IMR-90 (cell line): ENCODE results near the gene DLK2. TPM values are rescaled to one million over a fixed set of nuclear protein-coding genes. Genes with fewer than 3 reads are reported as not detected.

Experiments used
- ATAC-seq: fragments of 200-7000 bp; cut with Tn5 transposase; 2 replicates; pipeline ENCODE4 v1.9.1; 2020; ENCODE audit warnings: low read depth, mild to moderate bottlenecking, moderate library complexity
- BruUV-seq: library from RNA; stranded (reverse); fragments of 400-500 nt; replicated peaks from 2 replicates; lab custom pipeline; 2021; lab: Mats Ljungman, UMichigan
- CTCF ChIA-PET: fragments of 300-600 bp; formaldehyde crosslinking; extraction: SDS; loops from one replicate; lab custom pipeline; 2021; ENCODE audit warnings: antibody characterized with exemption; lab: Yijun Ruan, JAX
- POLR2A ChIA-PET: fragments of 300-600 bp; sonication (Branson Sonifier 250); formaldehyde crosslinking; loops from one replicate; lab custom pipeline; 2022; ENCODE audit warnings: antibody characterized with exemption; ENCODE audit not compliant: unreplicated experiment; lab: Charles Lee
- DNase-seq: peaks from one replicate; pipeline ENCODE4 v3.0.0; 2013
- H2AFZ ChIP-seq: replicated peaks from 2 replicates; pipeline ENCODE3; 2013; ENCODE audit warnings: low read length, mild to moderate bottlenecking; ENCODE audit not compliant: poor library complexity
- H2AK5ac ChIP-seq: 2 replicates; pipeline ENCODE4 v1.6.1; 2013; ENCODE audit warnings: low read depth, low read length, inconsistent platforms
- H2AK9ac ChIP-seq: replicated peaks from 2 replicates; pipeline ENCODE3; 2013; ENCODE audit warnings: mild to moderate bottlenecking, low read depth, low read length, moderate library complexity; ENCODE audit not compliant: poor library complexity
- H2BK120ac ChIP-seq: 2 replicates; pipeline ENCODE4 v1.6.1; 2013; ENCODE audit warnings: low read depth, low read length, inconsistent platforms
- H2BK15ac ChIP-seq: 3 replicates; pipeline ENCODE4 v1.6.1; 2013; ENCODE audit warnings: low read depth, low read length, inconsistent platforms
- H2BK20ac ChIP-seq: 2 replicates; pipeline ENCODE4 v1.6.1; 2013; ENCODE audit warnings: low read depth, mild to moderate bottlenecking, inconsistent platforms, low read length, moderate library complexity
- H2BK5ac ChIP-seq: 2 replicates; pipeline ENCODE4 v1.6.1; 2013; ENCODE audit warnings: mild to moderate bottlenecking, low read depth, low read length, inconsistent platforms; ENCODE audit not compliant: poor library complexity, severe bottlenecking
- H3K14ac ChIP-seq: replicated peaks from 2 replicates; pipeline ENCODE4 v1.6.1; 2013; ENCODE audit warnings: low read depth, low read length, inconsistent platforms
- H3K18ac ChIP-seq: 2 replicates; pipeline ENCODE4 v1.6.1; 2013; ENCODE audit warnings: low read depth, low read length, control low read depth
- H3K23ac ChIP-seq: 2 replicates; pipeline ENCODE4 v1.6.1; 2013; ENCODE audit warnings: low read depth, low read length, inconsistent platforms
- H3K27ac ChIP-seq: 2 replicates; pipeline ENCODE4 v1.5.1; 2013; ENCODE audit warnings: mild to moderate bottlenecking, control low read depth, low read length; ENCODE audit not compliant: insufficient read depth
- H3K27me3 ChIP-seq: 2 replicates; pipeline ENCODE4 v1.6.1; 2013; ENCODE audit warnings: low read length; ENCODE audit not compliant: control insufficient read depth, insufficient read depth
- H3K36me3 ChIP-seq: 2 replicates; pipeline ENCODE4 v1.6.1; 2013; ENCODE audit warnings: low read length, mixed read lengths; ENCODE audit not compliant: control insufficient read depth, insufficient read depth
- H3K4ac ChIP-seq: 2 replicates; pipeline ENCODE4 v1.6.1; 2013; ENCODE audit warnings: low read depth, low read length, inconsistent platforms
- H3K4me1 ChIP-seq: 2 replicates; pipeline ENCODE4 v1.6.1; 2013; ENCODE audit warnings: low read length, mixed read lengths; ENCODE audit not compliant: control insufficient read depth, insufficient read depth
- H3K4me2 ChIP-seq: 2 replicates; pipeline ENCODE4 v1.6.1; 2013; ENCODE audit warnings: low read depth, mild to moderate bottlenecking, control low read depth, low read length, moderate library complexity
- H3K4me3 ChIP-seq: 2 replicates; pipeline ENCODE4 v1.5.1; 2013; ENCODE audit warnings: low read depth, mild to moderate bottlenecking, control low read depth, low read length, moderate library complexity; ENCODE audit not compliant: insufficient read depth
- H3K56ac ChIP-seq: 2 replicates; pipeline ENCODE4 v1.6.1; 2013; ENCODE audit warnings: low read length, inconsistent platforms; ENCODE audit not compliant: insufficient read depth; ENCODE audit errors: extremely low read depth
- H3K79me1 ChIP-seq, 2 experiments: 2 replicates each; pipeline ENCODE4 v1.6.1; 2013; ENCODE audit warnings: low read length in 2 of 2, inconsistent platforms in 1 of 2, low read depth in 1 of 2
- H3K9ac ChIP-seq: 2 replicates; pipeline ENCODE4 v1.6.1; 2013; ENCODE audit warnings: low read depth, low read length, control low read depth
- H3K9me1 ChIP-seq: 2 replicates; pipeline ENCODE4 v1.6.1; 2013; ENCODE audit warnings: low read length, inconsistent platforms; ENCODE audit not compliant: insufficient read depth
- H3K9me3 ChIP-seq: 2 replicates; pipeline ENCODE4 v1.6.1; 2013; ENCODE audit warnings: low read length; ENCODE audit not compliant: control insufficient read depth, insufficient read depth
- H4K20me1 ChIP-seq: 2 replicates; pipeline ENCODE4 v1.6.1; 2013; ENCODE audit warnings: low read length, inconsistent platforms; ENCODE audit not compliant: insufficient read depth
- H4K5ac ChIP-seq: 2 replicates; pipeline ENCODE4 v1.6.1; 2013; ENCODE audit warnings: mild to moderate bottlenecking, low read depth, low read length, control low read depth
- H4K8ac ChIP-seq, 2 experiments: 2 replicates each; pipeline ENCODE4 v1.6.1; 2013; ENCODE audit warnings: low read depth in 2 of 2, low read length in 2 of 2, control low read depth in 1 of 2, inconsistent platforms in 1 of 2
- H4K91ac ChIP-seq: 2 replicates; pipeline ENCODE4 v1.6.1; 2013; ENCODE audit warnings: low read depth, low read length, inconsistent platforms; ENCODE audit not compliant: insufficient read depth
- BHLHE40 ChIP-seq: fragments of 150-350 bp; IDR thresholded peaks from 2 replicates; pipeline ENCODE4 v1.6.1; 2016; ENCODE audit warnings: mild to moderate bottlenecking, low read depth, low read length
- CEBPB ChIP-seq: IDR thresholded peaks from 2 replicates; pipeline ENCODE4 v1.6.1; 2012; ENCODE audit warnings: low read depth, low read length, improper control_type of control experiment
- CTCF ChIP-seq: conservative IDR thresholded peaks from 2 replicates; pipeline ENCODE4 v1.5.1; 2012; ENCODE audit warnings: mild to moderate bottlenecking, low read depth, low read length, improper control_type of control experiment
- FOS ChIP-seq: fragments of 150-350 bp; IDR thresholded peaks from 2 replicates; pipeline ENCODE4 v1.6.1; 2016; ENCODE audit warnings: low read depth, low read length
- MAFK ChIP-seq: IDR thresholded peaks from 2 replicates; pipeline ENCODE4 v1.6.1; 2012; ENCODE audit warnings: low read depth, low read length, improper control_type of control experiment
- MXI1 ChIP-seq: IDR thresholded peaks from 2 replicates; pipeline ENCODE4 v1.6.1; 2012; ENCODE audit warnings: low read depth, mild to moderate bottlenecking, low read length, moderate library complexity, borderline replicate concordance
- NFE2L2 ChIP-seq: fragments of 150-350 bp; IDR thresholded peaks from 2 replicates; pipeline ENCODE4 v1.6.1; 2016; ENCODE audit warnings: low read depth, mild to moderate bottlenecking, low read length
- POLR2A ChIP-seq: IDR thresholded peaks from 2 replicates; pipeline ENCODE4 v1.6.1; 2012; ENCODE audit warnings: mild to moderate bottlenecking, low read depth, low read length
- RAD21 ChIP-seq: IDR thresholded peaks from 2 replicates; pipeline ENCODE4 v1.6.1; 2012; ENCODE audit warnings: low read length, improper control_type of control experiment
- RCOR1 ChIP-seq: IDR thresholded peaks from 2 replicates; pipeline ENCODE4 v1.6.1; 2012; ENCODE audit warnings: mild to moderate bottlenecking, low read length, improper control_type of control experiment; ENCODE audit not compliant: insufficient replicate concordance
- SMC3 ChIP-seq: fragments of 150-350 bp; IDR thresholded peaks from 2 replicates; pipeline ENCODE4 v1.6.1; 2016; ENCODE audit warnings: low read depth, mild to moderate bottlenecking, antibody characterized with exemption, low read length, moderate library complexity
- USF2 ChIP-seq: fragments of 150-350 bp; IDR thresholded peaks from 2 replicates; pipeline ENCODE4 v1.6.1; 2017; ENCODE audit warnings: mild to moderate bottlenecking, antibody characterized with exemption, low read length, low read depth
- WGBS, 2 experiments: methylation state at CpG; one replicate each; pipeline versions ENCODE4 v1.1.5 to v1.1.7; 2013; ENCODE audit warnings: missing lambda C conversion rate in 2 of 2; ENCODE audit not compliant: insufficient read length in 1 of 2; ENCODE audit errors: extremely low coverage in 2 of 2; 5-methylcytosine and 5-hydroxymethylcytosine counted together
- dilution Hi-C: fragments of 300-500 bp; cut with HindIII; formaldehyde crosslinking; loops from one replicate; pipeline ENCODE4 v1.14.3; 2018; ENCODE audit warnings: low sequenced_read_pairs; ENCODE audit not compliant: unreplicated experiment
- in situ Hi-C: fragments of 300-500 bp; cut with MboI; formaldehyde crosslinking; loops from 3 replicates; pipeline ENCODE4 v1.14.3; 2019; ENCODE audit warnings: low sequenced_read_pairs, inconsistent platforms, mixed read lengths
- intact Hi-C: fragments of 100-400 bp; cut with micrococcal nuclease; formaldehyde crosslinking; loops from 2 replicates; pipeline ENCODE4 v1.10.0; 2022
- polyA plus RNA-seq, 3 experiments: library from polyadenylated mRNA; depleted of rRNA; stranded (reverse); fragments of >200 nt; gene quantifications; 2 replicates each; pipeline ENCODE4 v1.2.3, GENCODE V29; 2012; ENCODE audit warnings: low replicate concordance in 1 of 3
- total RNA-seq: library from RNA; depleted of rRNA; stranded (reverse); fragments of >200 nt; gene quantifications from 2 replicates; pipeline ENCODE4 v1.2.3, GENCODE V29; 2012

The DLK2 gene
- total and polyA plus RNA-seq, 2 of the 4 experiments (the other 2 are of a cell fraction): 0.90 to 2.8 TPM

GRCh38 chr6:43413002-43413401 lies 42.3 kb downstream of the DLK2 start:
- DNase-seq (no peak), ATAC-seq (no peak)
- Histone ChIP-seq H4K91ac (no peak overlapping the region), H3K4me3 (no peak overlapping the region), H3K9ac (no peak overlapping the region), H3K4ac (no peak overlapping the region), H2BK120ac (no peak overlapping the region), H3K4me1 (no peaks in the 10 kb centered on the region), H3K14ac (no peak overlapping the region), H3K18ac (no peak overlapping the region), H4K5ac (no peak overlapping the region), H3K56ac (no peak overlapping the region), H2AK5ac (no peak overlapping the region), H3K9me1 (no peaks in the 10 kb centered on the region), H3K36me3 (no peaks in the 10 kb centered on the region), H2AFZ (no peak overlapping the region), H2BK15ac (no peak overlapping the region), H2AK9ac (no peak overlapping the region), H3K27me3 (peaks cover 29% of the 10 kb centered on the region), H3K27ac (no peak overlapping the region), H3K79me1 (no peaks in the 10 kb centered on the region), H3K4me2 (no peak overlapping the region), H2BK5ac (no peak overlapping the region), H4K20me1 (no peaks in the 10 kb centered on the region), H3K9me3 (no peaks in the 10 kb centered on the region; the same call in 1 of the 2 replicates), H3K23ac (no peak overlapping the region), H4K8ac (no peak overlapping the region), H2BK20ac (no peak overlapping the region)
- no peak for TF ChIP-seq MXI1
- TF ChIP-seq NFE2L2: no peak
- no peak for TF ChIP-seq SMC3
- TF ChIP-seq USF2: no peak
- no peak for TF ChIP-seq POLR2A
- TF ChIP-seq FOS: no peak
- TF ChIP-seq CTCF: no peak
- TF ChIP-seq BHLHE40: no peak
- no peak for TF ChIP-seq RCOR1
- TF ChIP-seq RAD21: no peak
- TF ChIP-seq MAFK: no peak
- no peak for TF ChIP-seq CEBPB
- dilution Hi-C loops: no loop called here
- BruUV-seq: no TSS peak
- intact Hi-C loops: no loop called here
- ChIA-PET POLR2A (no interaction called here), CTCF (no interaction called here)
- in situ Hi-C loops: no loop called here
- WGBS, 2 experiments: no CpG with 5 or more reads among the region's 2 CpGs
